Thoracic aorta (tissue), 2 donors: ENCODE results near the gene GMPPA. TPM values are rescaled to one million over a fixed set of nuclear protein-coding genes. Genes with fewer than 3 reads are reported as not detected.

ENCODE experiments used
- ATAC-seq: fragments of 150-250 bp; one replicate; pipeline ENCODE4 v1.8.0; 2017; ENCODE audit warnings: low read depth; ENCODE audit not compliant: insufficient number of reproducible peaks, low FRiP score
- DNase-seq: peaks from one replicate; pipeline ENCODE4 v3.0.0-alpha.2; 2020; ENCODE audit warnings: low spot score
- H3K27ac ChIP-seq, 2 donors: fragments of 200-600 bp; sonication (generic); 1 replicate in 1 of 2; 2 replicates in 1 of 2; pipeline ENCODE4 v1.5.1; 2016; ENCODE audit warnings: mild to moderate bottlenecking in 2 of 2, moderate library complexity in 2 of 2
- H3K27me3 ChIP-seq: fragments of 200-600 bp; sonication (generic); replicated peaks from 2 replicates; pipeline ENCODE4 v1.6.0; 2016; ENCODE audit warnings: mild to moderate bottlenecking; ENCODE audit not compliant: insufficient read depth
- H3K36me3 ChIP-seq: fragments of 200-600 bp; sonication (generic); one replicate; pipeline ENCODE4 v1.5.1; 2016
- H3K4me1 ChIP-seq, 2 donors: fragments of 200-600 bp; sonication (generic); 1 replicate in 1 of 2; 2 replicates in 1 of 2; pipeline versions ENCODE4 v1.5.1 to v1.6.0; 2016; ENCODE audit warnings: low read depth in 2 of 2, mild to moderate bottlenecking in 1 of 2; ENCODE audit not compliant: control insufficient read depth in 1 of 2
- H3K4me3 ChIP-seq: fragments of 200-600 bp; sonication (generic); 2 replicates; pipeline ENCODE4 v1.5.1; 2016; ENCODE audit warnings: mild to moderate bottlenecking
- H3K9me3 ChIP-seq: fragments of 200-600 bp; sonication (generic); 2 replicates; pipeline ENCODE4 v1.5.1; 2016
- total RNA-seq, 2 donors: library from RNA; depleted of rRNA; stranded (reverse); fragments of >200 nt; gene quantifications; one replicate each; pipeline versions ENCODE4 v1.1.0 to v1.2.3, GENCODE V29; 2016
- TF ChIP-seq, protein P1 (sequence below): fragments of 200-600 bp; sonication (generic); IDR thresholded peaks from one replicate; pipeline ENCODE4 v1.5.1; 2019; ENCODE audit warnings: antibody characterized with exemption

GMPPA gene
- total RNA-seq, 2 donors from 2014 or later, result 30.5 to 56.5 TPM

- TF ChIP-seq, protein P1, sequence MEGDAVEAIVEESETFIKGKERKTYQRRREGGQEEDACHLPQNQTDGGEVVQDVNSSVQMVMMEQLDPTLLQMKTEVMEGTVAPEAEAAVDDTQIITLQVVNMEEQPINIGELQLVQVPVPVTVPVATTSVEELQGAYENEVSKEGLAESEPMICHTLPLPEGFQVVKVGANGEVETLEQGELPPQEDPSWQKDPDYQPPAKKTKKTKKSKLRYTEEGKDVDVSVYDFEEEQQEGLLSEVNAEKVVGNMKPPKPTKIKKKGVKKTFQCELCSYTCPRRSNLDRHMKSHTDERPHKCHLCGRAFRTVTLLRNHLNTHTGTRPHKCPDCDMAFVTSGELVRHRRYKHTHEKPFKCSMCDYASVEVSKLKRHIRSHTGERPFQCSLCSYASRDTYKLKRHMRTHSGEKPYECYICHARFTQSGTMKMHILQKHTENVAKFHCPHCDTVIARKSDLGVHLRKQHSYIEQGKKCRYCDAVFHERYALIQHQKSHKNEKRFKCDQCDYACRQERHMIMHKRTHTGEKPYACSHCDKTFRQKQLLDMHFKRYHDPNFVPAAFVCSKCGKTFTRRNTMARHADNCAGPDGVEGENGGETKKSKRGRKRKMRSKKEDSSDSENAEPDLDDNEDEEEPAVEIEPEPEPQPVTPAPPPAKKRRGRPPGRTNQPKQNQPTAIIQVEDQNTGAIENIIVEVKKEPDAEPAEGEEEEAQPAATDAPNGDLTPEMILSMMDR, result no peak
- peak overlapping the region; percentile 66 to 81 for H3K27ac ChIP-seq
- no peaks in the 10 kb centered on the region for H3K9me3 ChIP-seq
- H3K36me3 ChIP-seq, result peaks cover 87% of the 10 kb centered on the region
- no peak for DNase-seq
- H3K4me3 ChIP-seq, result no peak overlapping the region
- H3K27me3 ChIP-seq, result no peaks in the 10 kb centered on the region
- no peak for ATAC-seq
- H3K4me1 ChIP-seq, result peaks cover 0 to 17% of the 10 kb centered on the region in 2 donors
Measured at GRCh38 chr2:219476652-219477151, 22.0 kb upstream of the GMPPA start.

- Histone ChIP-seq H3K27me3 (no peaks in the 10 kb centered on the region), H3K9me3 (no peaks in the 10 kb centered on the region), H3K4me3 (no peak overlapping the region), H3K4me1 (peaks cover 0 to 17% of the 10 kb centered on the region in 2 donors), H3K27ac (peak overlapping the region; percentile 66 to 81), H3K36me3 (peaks cover 86% of the 10 kb centered on the region)
- TF ChIP-seq, protein P1, result no peak
- no peak for ATAC-seq
- no peak for DNase-seq
Measured at GRCh38 chr2:219477179-219477578, 21.5 kb upstream of the GMPPA start.

DNA sequence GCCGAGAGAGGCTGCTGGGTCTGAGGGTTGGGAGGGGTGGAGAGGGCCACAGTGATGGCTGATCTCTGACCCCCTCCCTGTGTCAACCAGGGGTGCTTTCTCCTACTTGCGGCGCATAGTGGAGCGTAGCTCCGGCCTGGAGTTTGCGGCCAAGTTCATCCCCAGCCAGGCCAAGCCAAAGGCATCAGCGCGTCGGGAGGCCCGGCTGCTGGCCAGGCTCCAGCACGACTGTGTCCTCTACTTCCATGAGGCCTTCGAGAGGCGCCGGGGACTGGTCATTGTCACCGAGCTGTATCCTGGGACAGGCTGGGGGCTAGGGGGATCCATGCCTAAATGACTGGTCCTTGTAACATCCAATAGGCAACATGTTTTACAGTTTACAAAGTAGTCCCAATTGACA, 20.9 kb upstream of the GMPPA start:
- H3K9me3 ChIP-seq, result no peaks in the 10 kb centered on the region
- TF ChIP-seq, protein P1, result no peak
- peaks cover 0 to 17% of the 10 kb centered on the region in 2 donors for H3K4me1 ChIP-seq
- peak overlapping the region in 1 of 2 donors; percentile 62 for H3K27ac ChIP-seq
- H3K27me3 ChIP-seq, result no peaks in the 10 kb centered on the region
- H3K4me3 ChIP-seq, result no peak overlapping the region
- no peak for ATAC-seq
- peaks cover 86% of the 10 kb centered on the region for H3K36me3 ChIP-seq
- no peak for DNase-seq

- H3K9me3 ChIP-seq, result no peaks in the 10 kb centered on the region
- ATAC-seq (no peak), DNase-seq (no peak)
- peak overlapping the region in 1 of 2 donors; percentile 16 for H3K27ac ChIP-seq
- no peak overlapping the region for H3K4me3 ChIP-seq
- peaks cover 85% of the 10 kb centered on the region for H3K36me3 ChIP-seq
- H3K4me1 ChIP-seq, result peaks cover 0 to 17% of the 10 kb centered on the region in 2 donors
- TF ChIP-seq, protein P1, result no peak
- H3K27me3 ChIP-seq, result no peaks in the 10 kb centered on the region
Measured at GRCh38 chr2:219478916-219479315, 19.8 kb upstream of the GMPPA start.

DNA sequence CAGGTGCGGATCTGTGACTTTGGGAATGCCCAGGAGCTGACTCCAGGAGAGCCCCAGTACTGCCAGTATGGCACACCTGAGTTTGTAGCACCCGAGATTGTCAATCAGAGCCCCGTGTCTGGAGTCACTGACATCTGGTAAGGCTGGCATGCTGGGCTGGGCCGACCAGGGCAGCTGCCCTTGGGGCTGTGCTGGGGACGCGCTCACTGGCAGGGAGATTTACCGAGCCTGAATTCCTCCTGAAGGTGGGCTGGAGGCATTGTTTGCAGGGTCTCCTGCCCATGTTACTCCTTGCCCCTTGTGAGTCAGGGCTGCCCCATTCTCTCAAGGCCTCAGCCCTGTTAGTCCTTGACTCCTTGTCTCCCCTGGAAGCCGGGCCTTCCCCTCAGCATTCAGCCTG, 18.7 kb upstream of the GMPPA start:
- H3K27me3 ChIP-seq, result no peaks in the 10 kb centered on the region
- peak overlapping the region; percentile 17 to 45 for H3K27ac ChIP-seq
- peaks cover 85% of the 10 kb centered on the region for H3K36me3 ChIP-seq
- H3K4me3 ChIP-seq, result no peak overlapping the region
- peaks cover 0 to 17% of the 10 kb centered on the region in 2 donors for H3K4me1 ChIP-seq
- ATAC-seq (no peak), DNase-seq (no peak)
- no peaks in the 10 kb centered on the region for H3K9me3 ChIP-seq
- TF ChIP-seq, protein P1, result no peak
